ENCODE data around the gene DENND1B.

GRCh38 chr1:197811769-197812168 is 36.5 kb upstream of the DENND1B start:
- TF ChIP-seq CREB1 (IDR thresholded peaks at IDR 0.05) (no peak), ASH2L (IDR thresholded peaks at IDR 0.05; ENCODE audit: low read length) (no peak), CTCF (IDR thresholded peaks at IDR 0.05; ENCODE audit: control extremely low read depth in 1 of 3, insufficient read depth in 1 of 3, low read depth in 1 of 3, low read length in 3 of 3) (no peak), JUN (IDR thresholded peaks at IDR 0.05; ENCODE audit: low read depth, low read length) (no peak)

All from H1 (cell line).